HG02623 (cell line): ENCODE results near the gene GOLPH3L.
"Not testable (repeated sequence)": the region's sequence is repeated elsewhere in the genome, so short reads cannot be mapped to it uniquely, and the experiment has no call there.

Source experiments
- ATAC-seq: cut with Tn5 transposase; IDR thresholded peaks from one replicate; pipeline ENCODE4 v1.9.1; 2021; ENCODE audit warnings: moderate library complexity; ENCODE audit not compliant: unreplicated experiment

GOLPH3L gene

DNA sequence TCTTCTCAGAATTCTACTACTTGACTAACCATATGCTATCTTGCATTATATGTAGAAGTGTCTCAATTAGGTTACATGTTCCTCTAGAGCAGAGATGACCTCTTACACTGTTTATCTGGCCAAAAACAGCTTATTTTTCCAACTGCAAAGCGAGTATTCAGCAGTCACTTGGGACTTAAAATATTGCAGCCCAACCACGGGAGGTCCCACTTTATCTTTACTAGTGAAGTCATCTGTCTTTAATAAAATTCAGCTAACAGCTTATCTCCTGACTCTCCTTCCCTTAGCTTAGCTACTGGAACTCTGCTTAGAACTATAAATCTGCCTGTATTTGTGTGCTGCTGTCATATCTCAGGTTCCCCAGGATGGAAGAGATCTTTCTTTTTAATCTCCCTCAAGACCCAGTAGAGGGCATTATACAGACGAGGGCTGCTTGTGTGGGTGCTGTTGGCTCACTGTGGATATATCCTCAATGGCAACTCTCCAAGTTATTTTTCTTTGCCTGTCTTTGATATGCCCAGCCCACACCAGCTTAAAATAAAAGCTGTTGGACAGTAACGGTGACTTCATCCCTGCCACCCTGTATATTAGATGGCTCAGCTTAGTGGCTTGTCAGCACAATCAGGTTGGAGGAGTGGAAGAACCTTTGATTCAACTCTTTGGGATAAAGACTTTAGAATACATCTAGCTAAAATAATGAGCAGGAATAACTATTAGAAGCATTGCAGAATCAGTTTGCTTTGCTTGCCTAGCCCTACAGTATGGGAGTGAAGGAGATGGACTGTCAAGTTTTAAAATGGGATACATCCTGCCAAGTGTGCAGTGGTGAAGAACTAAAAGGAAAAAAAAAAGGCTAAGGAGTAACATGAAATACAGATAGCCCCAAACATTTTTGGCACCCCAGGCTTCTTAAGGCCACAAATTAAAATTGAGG is 77.1 kb downstream of the GOLPH3L start:
- ATAC-seq, result no peak

DNA sequence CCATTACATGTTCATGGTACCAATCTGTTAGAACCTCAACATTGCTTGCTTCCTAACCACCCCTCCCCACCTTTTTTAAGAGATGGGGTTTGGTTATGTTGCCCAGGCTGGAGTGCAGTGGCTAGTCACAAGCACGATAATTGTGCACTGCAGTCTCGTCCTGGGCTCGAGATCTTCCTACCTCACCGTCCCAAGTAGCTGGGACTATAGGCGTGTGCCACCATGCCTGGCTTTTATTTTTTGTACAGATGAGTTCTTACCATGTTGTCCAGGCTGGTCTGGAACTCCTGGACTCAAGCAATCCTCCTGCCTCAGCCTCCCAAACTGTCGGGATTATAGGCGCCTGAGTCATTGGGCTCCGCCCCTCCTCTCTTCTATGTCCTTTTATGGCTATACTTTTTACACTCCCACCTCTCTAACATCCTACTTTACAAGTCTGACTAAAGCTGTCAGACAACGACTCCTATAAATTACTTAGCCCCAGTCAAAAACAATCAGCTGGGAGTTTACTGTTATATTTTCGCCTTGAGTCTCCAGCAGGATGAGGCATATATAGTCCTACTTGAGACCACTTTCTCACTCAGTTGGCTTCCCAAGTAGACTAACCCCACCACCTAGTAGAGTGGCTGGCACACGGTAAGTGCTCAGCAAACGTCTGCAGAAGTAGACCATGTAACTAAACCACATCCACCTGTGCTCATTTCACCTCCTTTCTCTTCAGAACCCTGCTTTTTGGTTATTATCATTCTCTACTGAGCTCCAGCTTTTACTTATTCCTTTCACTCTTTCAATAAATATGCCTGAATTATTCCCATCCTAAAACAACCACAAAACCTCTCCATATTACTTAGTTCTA is 81.4 kb downstream of the GOLPH3L start:
- no peak for ATAC-seq

- ATAC-seq, result no peak
These were observed 83.7 kb downstream of the GOLPH3L start for GRCh38 chr1:150613061-150613920.

DNA sequence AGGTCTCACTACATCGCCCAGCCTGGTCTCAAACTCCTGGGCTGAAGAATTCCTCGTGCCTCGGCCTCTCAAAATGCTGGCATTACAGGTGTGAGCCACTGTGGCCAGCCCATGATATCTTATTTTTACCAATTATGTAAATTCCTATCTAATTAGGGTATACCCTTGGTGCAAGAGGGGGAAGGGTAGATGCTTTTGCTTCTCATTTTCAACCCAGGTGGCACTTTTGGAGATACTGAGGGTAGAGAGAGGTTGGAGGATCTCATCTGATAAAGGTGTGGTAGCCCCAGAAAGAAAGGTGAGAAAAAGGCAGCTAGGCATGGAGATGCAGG is 85.0 kb downstream of the GOLPH3L start:
- ATAC-seq, result no peak

DNA sequence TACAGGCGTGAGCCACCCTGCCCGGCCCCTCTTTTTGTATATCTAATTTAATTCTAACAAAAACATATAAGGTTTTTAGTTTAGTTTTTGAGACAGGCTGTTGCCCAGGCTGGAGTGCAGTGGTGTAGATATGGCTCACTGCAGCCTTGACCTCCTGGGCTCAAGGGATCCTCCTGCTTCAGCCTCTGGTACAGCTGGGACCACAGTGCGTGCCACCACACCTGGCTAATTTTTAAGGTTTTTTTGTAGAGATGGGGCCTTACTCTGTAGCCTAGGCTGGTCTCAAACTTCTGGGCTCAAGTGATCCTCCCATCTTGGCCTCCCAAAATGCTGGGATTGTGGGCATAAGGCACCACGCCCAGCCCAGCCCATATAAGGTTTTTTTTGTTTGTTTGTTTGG is 86.4 kb downstream of the GOLPH3L start:
- ATAC-seq, result no peak

GRCh38 chr1:150609732-150610131 is 87.2 kb downstream of the GOLPH3L start:
- ATAC-seq, result no peak

GRCh38 chr1:150606463-150607142 is 90.4 kb downstream of the GOLPH3L start:
- ATAC-seq, result no peak

DNA sequence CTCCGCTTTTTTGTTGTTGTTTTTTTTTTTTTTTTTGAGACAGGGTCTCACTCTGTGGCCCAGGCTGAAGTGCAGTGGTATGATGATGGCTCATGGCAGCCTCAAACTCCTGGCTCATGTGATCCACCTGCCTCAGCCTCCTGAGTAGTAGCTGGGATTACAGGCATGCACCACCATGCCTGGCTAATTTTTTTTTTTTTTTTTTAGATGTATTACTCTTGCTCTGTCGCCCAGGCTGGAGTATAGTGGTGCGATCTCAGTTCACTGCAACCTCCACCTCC is 91.6 kb downstream of the GOLPH3L start:
- ATAC-seq, result not testable (repeated sequence)

GRCh38 chr1:150604226-150604588 is 92.7 kb downstream of the GOLPH3L start:
- no peak for ATAC-seq

DNA sequence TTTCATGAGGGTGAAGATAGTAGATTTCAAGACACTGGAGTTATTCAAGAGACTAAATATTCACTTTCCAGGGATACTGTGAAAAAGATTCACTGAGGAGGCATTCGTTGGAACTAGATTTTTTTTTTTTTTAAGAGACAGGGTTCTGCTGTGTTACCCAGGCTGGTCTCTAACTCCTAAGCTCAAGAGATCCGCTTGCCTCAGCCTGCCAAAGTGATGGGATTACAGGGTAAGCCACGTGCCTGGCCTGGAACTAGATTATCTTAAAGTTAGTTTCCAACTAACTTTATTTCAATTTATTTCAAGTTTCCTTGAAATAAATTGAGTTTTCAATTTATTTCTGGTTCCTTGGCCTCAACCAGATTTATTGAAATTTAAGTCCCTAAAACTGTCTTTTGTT is 93.2 kb downstream of the GOLPH3L start:
- no peak for ATAC-seq

- not testable (repeated sequence) for ATAC-seq
These were observed 94.6 kb downstream of the GOLPH3L start for GRCh38 chr1:150602372-150602771.

- no peak for ATAC-seq
These were observed 95.4 kb downstream of the GOLPH3L start for GRCh38 chr1:150601540-150601939.

DNA sequence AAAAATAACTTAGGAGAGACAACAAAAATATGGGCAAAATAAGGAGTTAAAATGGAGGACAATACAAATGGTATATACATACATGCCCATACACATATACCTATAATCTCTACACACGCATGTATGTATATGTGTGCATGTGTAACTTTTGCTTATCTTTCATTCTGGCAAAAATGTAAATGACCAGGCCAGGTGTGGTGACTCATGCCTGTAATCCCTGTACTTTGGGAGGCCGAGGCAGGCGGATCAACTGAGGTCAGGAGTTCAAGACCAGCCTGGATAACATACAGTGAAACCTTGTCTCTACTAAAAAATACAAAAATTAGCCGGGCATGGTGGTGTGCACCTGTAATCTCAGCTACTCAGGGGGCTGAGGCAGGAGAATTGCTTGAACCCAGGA is 98.6 kb downstream of the GOLPH3L start:
- not testable (repeated sequence) for ATAC-seq

DNA sequence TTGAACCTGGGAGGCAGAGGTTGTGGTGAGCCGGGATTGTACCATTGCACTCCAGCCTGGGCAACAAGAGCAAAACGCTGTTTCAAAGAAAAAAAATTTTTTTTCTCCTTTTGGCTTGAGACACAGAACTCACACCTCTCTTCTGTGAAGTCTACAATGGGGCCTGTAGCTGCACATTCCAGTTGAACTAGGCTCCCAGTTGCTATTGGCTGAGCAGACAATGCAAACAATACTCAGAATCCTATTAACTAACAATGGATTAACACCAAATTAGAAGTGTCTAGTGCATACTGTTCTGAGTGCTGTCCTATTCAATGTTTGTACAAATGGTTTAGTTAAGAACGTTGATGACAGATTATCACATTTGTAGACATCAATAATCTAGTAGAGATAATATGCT is 100.0 kb downstream of the GOLPH3L start:
- ATAC-seq, result no peak
